Ectodermal cell (in vitro differentiated cells): ENCODE results near the gene SEPHS1.
"Not testable (repeated sequence)": the region's sequence is repeated elsewhere in the genome, so short reads cannot be mapped to it uniquely, and the experiment has no call there.

Source experiments
- H3K27ac ChIP-seq: 2 replicates; pipeline ENCODE4 v1.7.0; 2013; ENCODE audit warnings: mild to moderate bottlenecking, low read depth, low read length; ENCODE audit not compliant: insufficient read depth, poor library complexity, severe bottlenecking
- H3K27me3 ChIP-seq: 2 replicates; pipeline ENCODE4 v1.7.0; 2013; ENCODE audit warnings: mild to moderate bottlenecking, low read length; ENCODE audit not compliant: insufficient read depth, control insufficient read depth, poor library complexity, severe bottlenecking
- H3K36me3 ChIP-seq: one replicate; pipeline ENCODE4 v1.7.0; 2013; ENCODE audit warnings: low read length; ENCODE audit not compliant: control insufficient read depth, insufficient read depth
- H3K4me1 ChIP-seq: one replicate; pipeline ENCODE4 v1.7.0; 2013; ENCODE audit warnings: low read length; ENCODE audit not compliant: control insufficient read depth, insufficient read depth
- H3K4me3 ChIP-seq: 2 replicates; pipeline ENCODE4 v1.7.0; 2013; ENCODE audit warnings: low read depth, low read length, control low read depth; ENCODE audit not compliant: insufficient read depth
- H3K9me3 ChIP-seq: 2 replicates; pipeline ENCODE4 v1.7.0; 2013; ENCODE audit warnings: mild to moderate bottlenecking, low read length, moderate library complexity; ENCODE audit not compliant: control insufficient read depth
- WGBS, 2 experiments: methylation state at CpG; one replicate each; pipeline ENCODE4 v1.1.7; 2013; ENCODE audit warnings: missing lambda C conversion rate in 2 of 2; 5-methylcytosine and 5-hydroxymethylcytosine counted together

Gene SEPHS1

GRCh38 chr10:13330980-13331379 is 17.1 kb downstream of the SEPHS1 start:
- WGBS, 2 experiments, result 92 to 94% methylated on average over 8 of the region's 8 CpGs
- H3K4me3 ChIP-seq, H3K27me3 ChIP-seq, H3K27ac ChIP-seq, H3K9me3 ChIP-seq: not testable (repeated sequence)
- peaks cover 32% of the 10 kb centered on the region for H3K36me3 ChIP-seq
- peaks cover 12% of the 10 kb centered on the region for H3K4me1 ChIP-seq

- Histone ChIP-seq H3K27ac (no peak overlapping the region), H3K4me3 (no peak overlapping the region), H3K4me1 (peaks cover 12% of the 10 kb centered on the region), H3K36me3 (peaks cover 38% of the 10 kb centered on the region), H3K27me3 (no peaks in the 10 kb centered on the region), H3K9me3 (no peaks in the 10 kb centered on the region)
- 40 to 74% methylated on average over 3 of the region's 3 CpGs for WGBS, 2 experiments
Measured at GRCh38 chr10:13329565-13329964, 18.5 kb downstream of the SEPHS1 start.

GRCh38 chr10:13328613-13329012 is 19.5 kb downstream of the SEPHS1 start:
- Histone ChIP-seq H3K36me3 (peaks cover 43% of the 10 kb centered on the region), H3K4me1 (peaks cover 12% of the 10 kb centered on the region)

GRCh38 chr10:13328126-13328525 is 20.0 kb downstream of the SEPHS1 start:
- no peak overlapping the region for H3K4me3 ChIP-seq
- peaks cover 43% of the 10 kb centered on the region for H3K36me3 ChIP-seq
- H3K27ac ChIP-seq, result no peak overlapping the region
- no peaks in the 10 kb centered on the region for H3K27me3 ChIP-seq
- H3K9me3 ChIP-seq, result no peaks in the 10 kb centered on the region
- H3K4me1 ChIP-seq, result peaks cover 12% of the 10 kb centered on the region
- WGBS, 2 experiments, result 93 to 98% methylated on average over 5 of the region's 5 CpGs

More at GRCh38 chr10:13328613-13329012, 19.5 kb downstream of the SEPHS1 start:
- H3K9me3 ChIP-seq, result no peaks in the 10 kb centered on the region
- H3K27me3 ChIP-seq, result no peaks in the 10 kb centered on the region
- WGBS, 2 experiments, result 86 to 87% methylated on average over 10 of the region's 10 CpGs
- H3K27ac ChIP-seq, result no peak overlapping the region
- H3K4me3 ChIP-seq, result no peak overlapping the region

GRCh38 chr10:13327534-13327933 is 20.6 kb downstream of the SEPHS1 start:
- Histone ChIP-seq H3K4me1 (peaks cover 12% of the 10 kb centered on the region), H3K27me3 (no peaks in the 10 kb centered on the region), H3K27ac (no peak overlapping the region), H3K36me3 (peaks cover 43% of the 10 kb centered on the region), H3K4me3 (no peak overlapping the region), H3K9me3 (no peaks in the 10 kb centered on the region)
- WGBS, 2 experiments, result 87 to 92% methylated on average over 3 of the region's 3 CpGs

GRCh38 chr10:13322615-13323148 is 25.4 kb downstream of the SEPHS1 start:
- WGBS, 2 experiments, result 95 to 96% methylated on average over 24 of the region's 24 CpGs
- Histone ChIP-seq H3K9me3 (no peaks in the 10 kb centered on the region), H3K4me3 (no peak overlapping the region), H3K27me3 (no peaks in the 10 kb centered on the region), H3K4me1 (no peaks in the 10 kb centered on the region), H3K27ac (no peak overlapping the region), H3K36me3 (peaks cover 34% of the 10 kb centered on the region)

- Histone ChIP-seq H3K9me3 (no peaks in the 10 kb centered on the region), H3K4me1 (no peaks in the 10 kb centered on the region), H3K36me3 (peaks cover 28% of the 10 kb centered on the region), H3K27me3 (no peaks in the 10 kb centered on the region), H3K4me3 (no peak overlapping the region), H3K27ac (no peak overlapping the region)
- WGBS, 2 experiments, result 92 to 93% methylated on average over 13 of the region's 13 CpGs
Measured at GRCh38 chr10:13321576-13321975, 26.5 kb downstream of the SEPHS1 start.

GRCh38 chr10:13319166-13319565 is 28.9 kb downstream of the SEPHS1 start:
- Histone ChIP-seq H3K4me3 (no peak overlapping the region), H3K27me3 (no peaks in the 10 kb centered on the region), H3K36me3 (peaks cover 16% of the 10 kb centered on the region), H3K27ac (no peak overlapping the region), H3K4me1 (no peaks in the 10 kb centered on the region), H3K9me3 (no peaks in the 10 kb centered on the region)
- 93 to 95% methylated on average over 7 of the region's 7 CpGs for WGBS, 2 experiments

- no peaks in the 10 kb centered on the region for H3K9me3 ChIP-seq
- no peaks in the 10 kb centered on the region for H3K27me3 ChIP-seq
- H3K36me3 ChIP-seq, result peaks cover 13% of the 10 kb centered on the region
- 92 to 93% methylated on average over 6 of the region's 6 CpGs for WGBS, 2 experiments
- H3K4me1 ChIP-seq, result no peaks in the 10 kb centered on the region
- H3K27ac ChIP-seq, result no peak overlapping the region
- H3K4me3 ChIP-seq, result no peak overlapping the region
Measured at GRCh38 chr10:13317474-13317873, 30.6 kb downstream of the SEPHS1 start.

GRCh38 chr10:13316635-13317311 is 31.3 kb downstream of the SEPHS1 start:
- no peaks in the 10 kb centered on the region for H3K27me3 ChIP-seq
- WGBS, 2 experiments, result 94% methylated on average over 7 of the region's 7 CpGs
- peaks cover 12% of the 10 kb centered on the region for H3K36me3 ChIP-seq
- H3K27ac ChIP-seq, result no peak overlapping the region
- H3K4me3 ChIP-seq, result no peak overlapping the region
- no peaks in the 10 kb centered on the region for H3K9me3 ChIP-seq
- H3K4me1 ChIP-seq, result no peaks in the 10 kb centered on the region
